Activated B cell treated with CpG ODN at 0.5 μM for 24 hours (primary cell): ENCODE measurements around the gene WDR1. TPM values are rescaled to one million over a fixed set of nuclear protein-coding genes. Genes with fewer than 3 reads are reported as not detected.

Experiments used
- ATAC-seq: fragments of 200-7000 bp; cut with Tn5 transposase; one replicate; pipeline ENCODE4 v1.10.0; 2021; ENCODE audit warnings: low read depth, mild to moderate bottlenecking, moderate library complexity
- CTCF ChIA-PET: fragments of 350-600 bp; sonication (Branson Sonifier 250); formaldehyde crosslinking; loops from one replicate; lab custom pipeline; 2021; ENCODE audit warnings: antibody characterized with exemption; lab: Charles Lee
- POLR2A ChIA-PET: fragments of 350-600 bp; sonication (Branson Sonifier 250); formaldehyde crosslinking; loops from one replicate; lab custom pipeline; 2021; ENCODE audit warnings: antibody characterized with exemption; lab: Charles Lee
- DNase-seq: peaks from one replicate; pipeline ENCODE4 v3.0.0; 2022
- H3K27ac Mint-ChIP-seq: one replicate; pipeline ENCODE4 v1.8.0; 2020; ENCODE audit warnings: mixed read lengths
- H3K27me3 Mint-ChIP-seq: one replicate; pipeline ENCODE4 v1.8.0; 2021; ENCODE audit warnings: mixed read lengths
- H3K36me3 Mint-ChIP-seq: one replicate; pipeline ENCODE4 v1.8.0; 2021; ENCODE audit warnings: low read depth, mixed read lengths
- H3K4me1 Mint-ChIP-seq: one replicate; pipeline ENCODE4 v1.8.0; 2021; ENCODE audit warnings: mixed read lengths
- H3K4me3 Mint-ChIP-seq: one replicate; pipeline ENCODE4 v1.8.0; 2020; ENCODE audit warnings: mild to moderate bottlenecking, mixed read lengths
- H3K9me3 Mint-ChIP-seq: one replicate; pipeline ENCODE4 v1.8.0; 2020; ENCODE audit warnings: mixed read lengths
- CTCF ChIP-seq: fragments of 200-600 bp; IDR thresholded peaks from one replicate; pipeline ENCODE4 v1.8.0; 2022; ENCODE audit warnings: antibody characterized with exemption, mild to moderate bottlenecking
- intact Hi-C: fragments of 100-400 bp; cut with micrococcal nuclease; formaldehyde crosslinking; loops from one replicate; pipeline ENCODE4 v1.15.1; 2024
- total RNA-seq: library from RNA; stranded (reverse); gene quantifications from 2 replicates; pipeline ENCODE4 v1.2.3, GENCODE V29; 2022

The WDR1 gene
- total RNA-seq, 1 donor from 2014 or later: 337 TPM

DNA sequence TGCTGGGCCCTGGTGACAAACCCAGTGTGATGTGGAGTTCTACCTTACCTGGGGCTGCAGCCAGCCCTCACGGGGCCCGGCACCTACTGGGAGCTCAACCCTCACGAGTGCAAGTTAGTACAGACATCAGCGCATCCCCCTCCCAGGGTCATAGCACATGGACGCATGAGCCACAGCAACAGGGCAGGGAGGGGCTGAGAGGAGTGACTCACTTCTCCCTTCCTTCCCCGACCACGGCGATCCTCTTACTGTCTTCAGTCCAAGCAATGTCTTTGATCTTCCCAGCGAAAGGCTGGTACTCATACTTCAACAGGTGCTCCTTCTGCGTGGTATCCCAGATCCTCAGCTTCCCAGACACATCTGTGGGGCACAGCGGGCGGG lies 17.8 kb downstream of the WDR1 start:
- Mint-ChIP-seq H3K4me3 (no peak overlapping the region), H3K36me3 (peaks cover 86% of the 10 kb centered on the region), H3K27me3 (no peaks in the 10 kb centered on the region), H3K9me3 (no peaks in the 10 kb centered on the region), H3K27ac (no peak overlapping the region), H3K4me1 (peaks cover 52% of the 10 kb centered on the region)
- POLR2A ChIA-PET: no interaction called here
- CTCF ChIA-PET: no interaction called here
- TF ChIP-seq CTCF: no peak
- intact Hi-C loops: no loop called here
- ATAC-seq: no peak
- no peak for DNase-seq

GRCh38 chr4:10097906-10098779 lies 18.5 kb downstream of the WDR1 start:
- Mint-ChIP-seq H3K36me3 (peaks cover 90% of the 10 kb centered on the region), H3K9me3 (no peaks in the 10 kb centered on the region), H3K27ac (no peak overlapping the region), H3K4me3 (no peak overlapping the region), H3K4me1 (peaks cover 55% of the 10 kb centered on the region), H3K27me3 (no peaks in the 10 kb centered on the region)
- intact Hi-C loops: no loop called here
- ATAC-seq (no peak), DNase-seq (no peak)
- ChIA-PET CTCF (no interaction called here), POLR2A (no interaction called here)
- no peak for TF ChIP-seq CTCF

DNA sequence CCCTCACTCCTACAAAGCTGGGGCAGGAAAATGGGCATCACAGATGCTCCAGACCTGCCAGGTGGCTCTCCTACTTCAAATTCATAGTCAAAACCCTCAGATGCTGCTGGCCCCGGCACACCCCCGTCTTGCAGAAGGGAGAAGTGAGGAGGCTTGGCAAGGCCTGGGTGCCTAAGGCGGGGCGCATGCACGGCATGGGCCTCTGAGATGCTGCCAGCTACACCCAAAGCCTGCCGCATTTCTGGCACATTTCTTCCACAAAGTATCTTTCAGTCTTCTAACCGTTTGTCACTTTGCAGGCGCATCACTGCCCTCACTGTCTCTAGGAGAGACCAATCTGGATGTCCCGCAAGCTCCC lies 19.6 kb downstream of the WDR1 start:
- intact Hi-C loops: loop anchor here (1.0 kb wide), 1 partner anchor 20 kb away; no protein-coding TSS in a partner anchor
- Mint-ChIP-seq H3K4me3 (no peak overlapping the region), H3K9me3 (no peaks in the 10 kb centered on the region), H3K27me3 (no peaks in the 10 kb centered on the region), H3K36me3 (peaks cover 91% of the 10 kb centered on the region), H3K27ac (peak overlapping the region; percentile 41), H3K4me1 (peaks cover 54% of the 10 kb centered on the region)
- TF ChIP-seq CTCF: no peak
- CTCF ChIA-PET: interaction anchor here (1.6 kb wide), 1 partner anchor 364 kb away, joined by 3 read pairs; no protein-coding TSS in a partner anchor
- ATAC-seq: no peak
- DNase-seq: no peak
- POLR2A ChIA-PET: interaction anchor here (1.1 to 2.2 kb wide), 2 partner anchors 15 to 20 kb away, joined by 4 to 18 read pairs; partner anchors contain the start of gene WDR1

DNA sequence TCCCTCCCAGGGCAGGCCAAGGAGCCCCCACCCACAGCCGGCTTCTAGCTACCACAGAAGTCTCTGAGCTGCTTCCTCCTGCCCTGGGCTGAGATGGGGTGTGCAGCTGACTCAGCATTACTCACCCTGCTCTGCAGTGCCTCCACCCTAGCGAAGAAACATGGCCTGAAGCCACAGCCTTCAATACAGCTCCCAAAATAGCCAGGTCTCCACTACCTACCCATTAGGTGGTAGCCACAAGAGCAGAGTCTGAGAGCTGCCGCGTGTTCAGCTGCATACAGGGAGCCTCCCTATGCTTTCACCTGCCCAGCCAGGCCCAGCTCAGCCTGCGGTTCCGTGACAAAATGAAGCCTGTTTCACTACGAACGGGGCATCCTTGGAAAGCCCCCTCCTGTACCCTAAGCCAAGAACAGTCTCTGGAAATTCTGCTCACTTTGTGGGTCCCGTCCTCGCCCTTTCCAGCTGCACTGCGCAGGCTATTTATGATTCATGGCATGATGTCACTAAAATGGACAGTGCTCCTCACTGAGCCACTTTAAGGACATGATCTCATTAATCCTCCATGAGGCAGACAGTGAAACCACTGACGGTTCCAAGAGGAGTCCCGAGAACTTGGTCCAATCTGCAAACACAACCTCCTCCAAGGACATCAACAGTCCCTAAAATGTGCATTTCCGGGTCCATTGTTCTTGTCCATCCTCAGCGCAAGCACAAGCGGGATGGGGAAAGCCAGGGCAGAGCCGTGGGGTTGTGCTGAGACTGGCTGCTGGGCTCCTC lies 20.2 kb downstream of the WDR1 start:
- H3K27ac Mint-ChIP-seq: no peak overlapping the region
- H3K27me3 Mint-ChIP-seq: no peaks in the 10 kb centered on the region
- peaks cover 91% of the 10 kb centered on the region for H3K36me3 Mint-ChIP-seq
- no peak overlapping the region for H3K4me3 Mint-ChIP-seq
- CTCF ChIA-PET: interaction anchor here (1.4 to 1.6 kb wide), 2 partner anchors 21 to 365 kb away, joined by 3 read pairs; no protein-coding TSS in a partner anchor
- POLR2A ChIA-PET: interaction anchor here (1.1 to 2.2 kb wide), 3 partner anchors 15 to 361 kb away, joined by 4 to 18 read pairs (median 4); partner anchors contain the start of genes WDR1 and ZNF518B
- ATAC-seq (peak; percentile 74), DNase-seq (no peak)
- H3K9me3 Mint-ChIP-seq: no peaks in the 10 kb centered on the region
- intact Hi-C loops: loop anchor here (1.0 kb wide), 1 partner anchor 21 kb away; no protein-coding TSS in a partner anchor
- H3K4me1 Mint-ChIP-seq: peaks cover 48% of the 10 kb centered on the region
- TF ChIP-seq CTCF: no peak
